IMR-90 (cell line): Measurements from ENCODE around the gene DYNC1H1. TPM values are rescaled to one million over a fixed set of nuclear protein-coding genes. Genes with fewer than 3 reads are reported as not detected.
A peak's percentile ranks its signal among the peaks of the same experiment; 100 is the strongest.

ENCODE experiments used
- ATAC-seq: fragments of 200-7000 bp; cut with Tn5 transposase; 2 replicates; pipeline ENCODE4 v1.9.1; 2020; ENCODE audit warnings: low read depth, mild to moderate bottlenecking, moderate library complexity
- BruUV-seq: library from RNA; stranded (reverse); fragments of 400-500 nt; replicated peaks from 2 replicates; lab custom pipeline; 2021; lab: Mats Ljungman, UMichigan
- CTCF ChIA-PET: fragments of 300-600 bp; formaldehyde crosslinking; extraction: SDS; loops from one replicate; lab custom pipeline; 2021; ENCODE audit warnings: antibody characterized with exemption; lab: Yijun Ruan, JAX
- POLR2A ChIA-PET: fragments of 300-600 bp; sonication (Branson Sonifier 250); formaldehyde crosslinking; loops from one replicate; lab custom pipeline; 2022; ENCODE audit warnings: antibody characterized with exemption; ENCODE audit not compliant: unreplicated experiment; lab: Charles Lee
- DNase-seq: peaks from one replicate; pipeline ENCODE4 v3.0.0; 2013
- H2AFZ ChIP-seq: replicated peaks from 2 replicates; pipeline ENCODE3; 2013; ENCODE audit warnings: low read length, mild to moderate bottlenecking; ENCODE audit not compliant: poor library complexity
- H2AK5ac ChIP-seq: 2 replicates; pipeline ENCODE4 v1.6.1; 2013; ENCODE audit warnings: low read depth, low read length, inconsistent platforms
- H2AK9ac ChIP-seq: replicated peaks from 2 replicates; pipeline ENCODE3; 2013; ENCODE audit warnings: mild to moderate bottlenecking, low read depth, low read length, moderate library complexity; ENCODE audit not compliant: poor library complexity
- H2BK120ac ChIP-seq: 2 replicates; pipeline ENCODE4 v1.6.1; 2013; ENCODE audit warnings: low read depth, low read length, inconsistent platforms
- H2BK15ac ChIP-seq: 3 replicates; pipeline ENCODE4 v1.6.1; 2013; ENCODE audit warnings: low read depth, low read length, inconsistent platforms
- H2BK20ac ChIP-seq: 2 replicates; pipeline ENCODE4 v1.6.1; 2013; ENCODE audit warnings: low read depth, mild to moderate bottlenecking, inconsistent platforms, low read length, moderate library complexity
- H2BK5ac ChIP-seq: 2 replicates; pipeline ENCODE4 v1.6.1; 2013; ENCODE audit warnings: mild to moderate bottlenecking, low read depth, low read length, inconsistent platforms; ENCODE audit not compliant: poor library complexity, severe bottlenecking
- H3K14ac ChIP-seq: replicated peaks from 2 replicates; pipeline ENCODE4 v1.6.1; 2013; ENCODE audit warnings: low read depth, low read length, inconsistent platforms
- H3K18ac ChIP-seq: 2 replicates; pipeline ENCODE4 v1.6.1; 2013; ENCODE audit warnings: low read depth, low read length, control low read depth
- H3K23ac ChIP-seq: 2 replicates; pipeline ENCODE4 v1.6.1; 2013; ENCODE audit warnings: low read depth, low read length, inconsistent platforms
- H3K27ac ChIP-seq: 2 replicates; pipeline ENCODE4 v1.5.1; 2013; ENCODE audit warnings: mild to moderate bottlenecking, control low read depth, low read length; ENCODE audit not compliant: insufficient read depth
- H3K27me3 ChIP-seq: 2 replicates; pipeline ENCODE4 v1.6.1; 2013; ENCODE audit warnings: low read length; ENCODE audit not compliant: control insufficient read depth, insufficient read depth
- H3K36me3 ChIP-seq: 2 replicates; pipeline ENCODE4 v1.6.1; 2013; ENCODE audit warnings: low read length, mixed read lengths; ENCODE audit not compliant: control insufficient read depth, insufficient read depth
- H3K4ac ChIP-seq: 2 replicates; pipeline ENCODE4 v1.6.1; 2013; ENCODE audit warnings: low read depth, low read length, inconsistent platforms
- H3K4me1 ChIP-seq: 2 replicates; pipeline ENCODE4 v1.6.1; 2013; ENCODE audit warnings: low read length, mixed read lengths; ENCODE audit not compliant: control insufficient read depth, insufficient read depth
- H3K4me2 ChIP-seq: 2 replicates; pipeline ENCODE4 v1.6.1; 2013; ENCODE audit warnings: low read depth, mild to moderate bottlenecking, control low read depth, low read length, moderate library complexity
- H3K4me3 ChIP-seq: 2 replicates; pipeline ENCODE4 v1.5.1; 2013; ENCODE audit warnings: low read depth, mild to moderate bottlenecking, control low read depth, low read length, moderate library complexity; ENCODE audit not compliant: insufficient read depth
- H3K56ac ChIP-seq: 2 replicates; pipeline ENCODE4 v1.6.1; 2013; ENCODE audit warnings: low read length, inconsistent platforms; ENCODE audit not compliant: insufficient read depth; ENCODE audit errors: extremely low read depth
- H3K79me1 ChIP-seq, 2 experiments: 2 replicates each; pipeline ENCODE4 v1.6.1; 2013; ENCODE audit warnings: low read length in 2 of 2, inconsistent platforms in 1 of 2, low read depth in 1 of 2
- H3K9ac ChIP-seq: 2 replicates; pipeline ENCODE4 v1.6.1; 2013; ENCODE audit warnings: low read depth, low read length, control low read depth
- H3K9me1 ChIP-seq: 2 replicates; pipeline ENCODE4 v1.6.1; 2013; ENCODE audit warnings: low read length, inconsistent platforms; ENCODE audit not compliant: insufficient read depth
- H3K9me3 ChIP-seq: 2 replicates; pipeline ENCODE4 v1.6.1; 2013; ENCODE audit warnings: low read length; ENCODE audit not compliant: control insufficient read depth, insufficient read depth
- H4K20me1 ChIP-seq: 2 replicates; pipeline ENCODE4 v1.6.1; 2013; ENCODE audit warnings: low read length, inconsistent platforms; ENCODE audit not compliant: insufficient read depth
- H4K5ac ChIP-seq: 2 replicates; pipeline ENCODE4 v1.6.1; 2013; ENCODE audit warnings: mild to moderate bottlenecking, low read depth, low read length, control low read depth
- H4K8ac ChIP-seq, 2 experiments: 2 replicates each; pipeline ENCODE4 v1.6.1; 2013; ENCODE audit warnings: low read depth in 2 of 2, low read length in 2 of 2, control low read depth in 1 of 2, inconsistent platforms in 1 of 2
- H4K91ac ChIP-seq: 2 replicates; pipeline ENCODE4 v1.6.1; 2013; ENCODE audit warnings: low read depth, low read length, inconsistent platforms; ENCODE audit not compliant: insufficient read depth
- BHLHE40 ChIP-seq: fragments of 150-350 bp; IDR thresholded peaks from 2 replicates; pipeline ENCODE4 v1.6.1; 2016; ENCODE audit warnings: mild to moderate bottlenecking, low read depth, low read length
- CHD1 ChIP-seq: IDR thresholded peaks from 2 replicates; pipeline ENCODE4 v1.6.1; 2012; ENCODE audit warnings: low read depth, low read length, improper control_type of control experiment
- MAZ ChIP-seq: IDR thresholded peaks from 2 replicates; pipeline ENCODE4 v1.6.1; 2012; ENCODE audit warnings: low read depth, mild to moderate bottlenecking, low read length, improper control_type of control experiment, moderate library complexity, borderline replicate concordance
- MXI1 ChIP-seq: IDR thresholded peaks from 2 replicates; pipeline ENCODE4 v1.6.1; 2012; ENCODE audit warnings: low read depth, mild to moderate bottlenecking, low read length, moderate library complexity, borderline replicate concordance
- RAD21 ChIP-seq: IDR thresholded peaks from 2 replicates; pipeline ENCODE4 v1.6.1; 2012; ENCODE audit warnings: low read length, improper control_type of control experiment
- WGBS, 2 experiments: methylation state at CpG; one replicate each; pipeline versions ENCODE4 v1.1.5 to v1.1.7; 2013; ENCODE audit warnings: missing lambda C conversion rate in 2 of 2; ENCODE audit not compliant: insufficient read length in 1 of 2; ENCODE audit errors: extremely low coverage in 2 of 2; 5-methylcytosine and 5-hydroxymethylcytosine counted together
- dilution Hi-C: fragments of 300-500 bp; cut with HindIII; formaldehyde crosslinking; loops from one replicate; pipeline ENCODE4 v1.14.3; 2018; ENCODE audit warnings: low sequenced_read_pairs; ENCODE audit not compliant: unreplicated experiment
- in situ Hi-C: fragments of 300-500 bp; cut with MboI; formaldehyde crosslinking; loops from 3 replicates; pipeline ENCODE4 v1.14.3; 2019; ENCODE audit warnings: low sequenced_read_pairs, inconsistent platforms, mixed read lengths
- intact Hi-C: fragments of 100-400 bp; cut with micrococcal nuclease; formaldehyde crosslinking; loops from 2 replicates; pipeline ENCODE4 v1.10.0; 2022
- polyA plus RNA-seq, 3 experiments: library from polyadenylated mRNA; depleted of rRNA; stranded (reverse); fragments of >200 nt; gene quantifications; 2 replicates each; pipeline ENCODE4 v1.2.3, GENCODE V29; 2012; ENCODE audit warnings: low replicate concordance in 1 of 3
- total RNA-seq: library from RNA; depleted of rRNA; stranded (reverse); fragments of >200 nt; gene quantifications from 2 replicates; pipeline ENCODE4 v1.2.3, GENCODE V29; 2012
- TF ChIP-seq, protein P1 (sequence below): conservative IDR thresholded peaks from 2 replicates; pipeline ENCODE4 v1.5.1; 2012; ENCODE audit warnings: mild to moderate bottlenecking, low read depth, low read length, improper control_type of control experiment

DYNC1H1 gene
- total and polyA plus RNA-seq, 2 of the 4 experiments (the other 2 are of a cell fraction): 240 to 670 TPM

DNA sequence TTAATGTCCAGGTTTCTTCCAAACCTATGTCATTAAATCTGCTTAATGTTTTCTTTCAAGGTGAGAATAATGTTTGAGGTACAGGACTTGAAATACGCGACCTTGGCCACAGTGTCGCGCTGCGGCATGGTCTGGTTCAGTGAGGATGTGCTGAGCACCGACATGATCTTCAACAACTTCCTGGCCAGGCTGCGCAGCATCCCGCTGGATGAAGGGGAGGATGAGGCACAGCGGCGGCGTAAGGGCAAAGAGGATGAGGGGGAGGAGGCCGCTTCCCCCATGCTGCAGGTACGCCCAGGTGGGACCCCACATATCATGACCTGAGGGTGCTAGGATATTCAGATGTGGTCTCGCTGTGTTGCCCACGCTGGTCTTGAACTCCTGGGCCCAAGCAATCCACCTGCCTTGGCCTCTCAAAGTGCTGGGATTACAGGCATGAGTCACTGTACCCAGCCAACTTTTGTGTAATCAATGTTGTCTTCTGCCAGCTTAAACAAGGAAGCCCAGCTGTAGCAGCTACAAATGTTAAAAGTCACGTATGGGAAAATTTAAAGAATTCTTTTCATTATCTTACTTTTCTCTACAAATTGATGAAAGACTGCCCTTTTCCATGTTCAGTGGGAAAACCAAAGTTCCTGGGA is 50.8 kb downstream of the DYNC1H1 start:
- CTCF ChIA-PET: interaction anchor here (0.8 kb wide), 1 partner anchor 14 kb away, joined by 3 read pairs; no protein-coding TSS in a partner anchor
- H2BK5ac ChIP-seq: no peak overlapping the region
- no peak overlapping the region for H3K4ac ChIP-seq
- H2BK15ac ChIP-seq: no peak overlapping the region
- peaks cover 7% of the 10 kb centered on the region; the same call in 1 of the 2 replicates for H3K9me1 ChIP-seq
- 99% methylated on average over 11 of the region's 16 CpGs; no CpG with 5 or more reads in 1 of the 2 experiments for WGBS, 2 experiments
- DNase-seq (peak; percentile 30), ATAC-seq (no peak)
- H3K56ac ChIP-seq: no peak overlapping the region
- no peak overlapping the region for H3K23ac ChIP-seq
- H3K27me3 ChIP-seq: no peaks in the 10 kb centered on the region
- no peak overlapping the region for H3K14ac ChIP-seq
- peaks cover 84% of the 10 kb centered on the region for H3K36me3 ChIP-seq
- H3K79me1 ChIP-seq: peaks cover 22 to 49% of the 10 kb centered on the region in 2 experiments
- H3K4me2 ChIP-seq: no peak overlapping the region
- peaks cover 2% of the 10 kb centered on the region; the same call in 1 of the 2 replicates for H3K4me1 ChIP-seq
- H3K27ac ChIP-seq: no peak overlapping the region
- dilution Hi-C loops: no loop called here
- H3K9ac ChIP-seq: no peak overlapping the region
- H4K20me1 ChIP-seq: peaks cover 18% of the 10 kb centered on the region; the same call in 1 of the 2 replicates
- H2AK5ac ChIP-seq: no peak overlapping the region
- no peak overlapping the region for H4K91ac ChIP-seq
- no peak overlapping the region for H2AFZ ChIP-seq
- no peaks in the 10 kb centered on the region for H3K9me3 ChIP-seq
- POLR2A ChIA-PET: no interaction called here
- no peak overlapping the region for H4K8ac ChIP-seq
- H3K18ac ChIP-seq: no peak overlapping the region
- in situ Hi-C loops: no loop called here
- no peak overlapping the region for H2AK9ac ChIP-seq
- no peak overlapping the region for H2BK20ac ChIP-seq
- TF ChIP-seq, protein P1, sequence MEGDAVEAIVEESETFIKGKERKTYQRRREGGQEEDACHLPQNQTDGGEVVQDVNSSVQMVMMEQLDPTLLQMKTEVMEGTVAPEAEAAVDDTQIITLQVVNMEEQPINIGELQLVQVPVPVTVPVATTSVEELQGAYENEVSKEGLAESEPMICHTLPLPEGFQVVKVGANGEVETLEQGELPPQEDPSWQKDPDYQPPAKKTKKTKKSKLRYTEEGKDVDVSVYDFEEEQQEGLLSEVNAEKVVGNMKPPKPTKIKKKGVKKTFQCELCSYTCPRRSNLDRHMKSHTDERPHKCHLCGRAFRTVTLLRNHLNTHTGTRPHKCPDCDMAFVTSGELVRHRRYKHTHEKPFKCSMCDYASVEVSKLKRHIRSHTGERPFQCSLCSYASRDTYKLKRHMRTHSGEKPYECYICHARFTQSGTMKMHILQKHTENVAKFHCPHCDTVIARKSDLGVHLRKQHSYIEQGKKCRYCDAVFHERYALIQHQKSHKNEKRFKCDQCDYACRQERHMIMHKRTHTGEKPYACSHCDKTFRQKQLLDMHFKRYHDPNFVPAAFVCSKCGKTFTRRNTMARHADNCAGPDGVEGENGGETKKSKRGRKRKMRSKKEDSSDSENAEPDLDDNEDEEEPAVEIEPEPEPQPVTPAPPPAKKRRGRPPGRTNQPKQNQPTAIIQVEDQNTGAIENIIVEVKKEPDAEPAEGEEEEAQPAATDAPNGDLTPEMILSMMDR: no peak
- TF ChIP-seq CHD1: no peak
- no peak for TF ChIP-seq MAZ
- no peak for TF ChIP-seq BHLHE40
- TF ChIP-seq MXI1: no peak
- TF ChIP-seq RAD21: no peak
- BruUV-seq: no TSS peak
- intact Hi-C loops: no loop called here
- no peak overlapping the region for H3K4me3 ChIP-seq
- no peak overlapping the region for H2BK120ac ChIP-seq
- H4K5ac ChIP-seq: no peak overlapping the region
